ENCODE data around the gene DGKZ.

DNA sequence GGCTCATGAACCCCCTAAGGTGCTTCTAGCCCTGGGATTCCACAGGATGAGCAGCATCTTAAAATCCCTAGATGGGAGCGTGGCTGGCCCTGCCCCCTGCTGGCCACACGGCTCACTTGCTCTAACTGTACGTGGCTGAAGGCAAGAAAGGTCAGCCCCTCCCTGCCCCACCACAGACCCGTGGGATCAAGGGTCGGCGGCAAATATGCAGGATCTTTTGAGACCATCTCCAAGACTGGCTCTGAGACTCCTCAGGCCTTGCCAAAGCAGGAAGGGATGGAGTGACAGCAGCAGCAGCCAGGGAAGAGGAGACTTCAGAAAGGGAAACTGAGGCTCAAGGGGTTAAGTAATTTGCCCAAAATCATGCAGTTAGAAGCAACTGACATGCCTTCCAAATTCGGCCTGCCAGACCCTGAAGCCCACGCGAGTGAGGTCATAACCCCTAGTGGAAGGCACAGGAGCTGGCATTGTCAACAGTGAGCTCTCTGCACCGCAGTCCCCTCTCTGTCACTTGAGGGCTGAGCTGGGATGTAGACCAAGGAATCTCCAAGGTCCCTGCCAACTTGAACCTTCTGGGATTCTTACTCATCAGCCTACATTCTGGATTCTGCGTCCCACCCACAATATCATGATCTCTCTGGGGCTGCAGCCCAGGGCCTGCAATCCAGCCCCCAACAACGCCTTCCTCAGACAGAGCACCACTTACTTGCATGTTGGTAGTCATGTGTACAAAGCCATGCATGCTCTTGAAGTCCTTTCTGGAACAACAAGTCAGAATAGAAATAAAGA, 38.4 kb upstream of the DGKZ start:
- TF ChIP-seq EHMT2 (IDR thresholded peaks at IDR 0.05; ENCODE audit: low read depth) (no peak), RAD21 (conservative IDR thresholded peaks at IDR 0.05 in 1 of 2, IDR thresholded peaks at IDR 0.05 in 1 of 2) (peak; percentile 93 to 94), RFX5 (IDR thresholded peaks at IDR 0.05) (no peak), MAFK (IDR thresholded peaks at IDR 0.05; ENCODE audit: partially characterized antibody) (no peak), CEBPB (IDR thresholded peaks at IDR 0.05) (no peak)
- TF ChIP-seq, protein P1, sequence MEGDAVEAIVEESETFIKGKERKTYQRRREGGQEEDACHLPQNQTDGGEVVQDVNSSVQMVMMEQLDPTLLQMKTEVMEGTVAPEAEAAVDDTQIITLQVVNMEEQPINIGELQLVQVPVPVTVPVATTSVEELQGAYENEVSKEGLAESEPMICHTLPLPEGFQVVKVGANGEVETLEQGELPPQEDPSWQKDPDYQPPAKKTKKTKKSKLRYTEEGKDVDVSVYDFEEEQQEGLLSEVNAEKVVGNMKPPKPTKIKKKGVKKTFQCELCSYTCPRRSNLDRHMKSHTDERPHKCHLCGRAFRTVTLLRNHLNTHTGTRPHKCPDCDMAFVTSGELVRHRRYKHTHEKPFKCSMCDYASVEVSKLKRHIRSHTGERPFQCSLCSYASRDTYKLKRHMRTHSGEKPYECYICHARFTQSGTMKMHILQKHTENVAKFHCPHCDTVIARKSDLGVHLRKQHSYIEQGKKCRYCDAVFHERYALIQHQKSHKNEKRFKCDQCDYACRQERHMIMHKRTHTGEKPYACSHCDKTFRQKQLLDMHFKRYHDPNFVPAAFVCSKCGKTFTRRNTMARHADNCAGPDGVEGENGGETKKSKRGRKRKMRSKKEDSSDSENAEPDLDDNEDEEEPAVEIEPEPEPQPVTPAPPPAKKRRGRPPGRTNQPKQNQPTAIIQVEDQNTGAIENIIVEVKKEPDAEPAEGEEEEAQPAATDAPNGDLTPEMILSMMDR (IDR thresholded peaks at IDR 0.05), result peak; percentile 90
